HG03045 (cell line): ENCODE data around the gene LCLAT1.
"Not testable (repeated sequence)": the region's sequence is repeated elsewhere in the genome, so short reads cannot be mapped to it uniquely, and the experiment has no call there.

Experiments
- ATAC-seq: cut with Tn5 transposase; IDR thresholded peaks from one replicate; pipeline ENCODE4 v1.9.1; 2021; ENCODE audit warnings: mild to moderate bottlenecking, moderate library complexity; ENCODE audit not compliant: unreplicated experiment

LCLAT1 gene

GRCh38 chr2:30453498-30453897 is 6.5 kb downstream of the LCLAT1 start:
- ATAC-seq = no peak

- ATAC-seq = no peak
Measured at GRCh38 chr2:30454571-30454970, 7.5 kb downstream of the LCLAT1 start.

DNA sequence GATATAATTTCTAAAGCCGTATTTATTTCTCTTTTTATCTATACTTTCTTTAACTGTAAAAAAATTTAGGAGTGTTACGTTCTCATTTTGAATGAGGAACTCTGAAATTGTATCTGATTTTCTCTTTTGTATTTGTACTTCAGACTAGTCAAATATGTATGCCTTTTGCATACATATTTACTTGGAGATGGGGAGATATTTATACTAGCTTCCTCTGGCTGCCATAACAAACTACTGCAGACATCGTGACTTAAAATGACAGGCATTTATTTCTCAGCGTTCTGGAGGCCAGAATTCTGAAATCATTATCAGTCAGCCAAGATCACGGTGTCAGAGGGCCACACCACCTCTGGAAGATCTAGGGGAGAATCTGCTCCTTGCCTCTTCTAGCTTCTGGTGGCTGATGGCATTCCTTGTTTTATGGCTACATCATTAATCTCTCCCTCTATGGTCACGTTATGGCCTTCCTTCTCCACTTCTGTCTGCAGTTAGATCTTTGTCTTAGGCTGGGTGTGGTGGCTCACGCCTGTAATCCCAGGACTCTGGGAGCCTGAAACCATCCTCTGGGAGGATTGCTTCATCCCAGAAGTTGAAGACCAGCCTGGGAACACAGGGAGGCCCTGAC is 8.2 kb downstream of the LCLAT1 start:
- ATAC-seq = no peak

- no peak for ATAC-seq
Measured at GRCh38 chr2:30456106-30456505, 9.1 kb downstream of the LCLAT1 start.

GRCh38 chr2:30456579-30456978 is 9.5 kb downstream of the LCLAT1 start:
- no peak for ATAC-seq

DNA sequence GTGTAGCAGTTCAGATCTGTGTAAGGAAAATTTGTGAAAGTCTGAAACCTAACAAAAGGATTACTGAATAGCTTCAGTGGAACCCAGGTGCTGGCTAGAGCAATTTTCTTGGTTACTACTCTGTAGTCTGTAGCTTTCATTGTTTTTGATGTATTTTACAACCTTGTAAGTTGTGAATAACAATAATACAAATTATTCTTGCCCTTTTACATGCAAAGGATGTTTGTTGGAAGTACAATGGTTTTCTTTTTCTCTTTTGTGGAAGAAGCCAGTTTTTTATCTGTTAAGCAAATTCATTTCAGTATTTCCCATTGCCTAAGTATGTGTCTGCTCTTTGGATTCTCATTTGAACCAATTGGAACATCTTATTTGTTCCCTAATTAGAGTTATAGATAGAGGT is 10.2 kb downstream of the LCLAT1 start:
- no peak for ATAC-seq

GRCh38 chr2:30459140-30459539 is 12.1 kb downstream of the LCLAT1 start:
- no peak for ATAC-seq

DNA sequence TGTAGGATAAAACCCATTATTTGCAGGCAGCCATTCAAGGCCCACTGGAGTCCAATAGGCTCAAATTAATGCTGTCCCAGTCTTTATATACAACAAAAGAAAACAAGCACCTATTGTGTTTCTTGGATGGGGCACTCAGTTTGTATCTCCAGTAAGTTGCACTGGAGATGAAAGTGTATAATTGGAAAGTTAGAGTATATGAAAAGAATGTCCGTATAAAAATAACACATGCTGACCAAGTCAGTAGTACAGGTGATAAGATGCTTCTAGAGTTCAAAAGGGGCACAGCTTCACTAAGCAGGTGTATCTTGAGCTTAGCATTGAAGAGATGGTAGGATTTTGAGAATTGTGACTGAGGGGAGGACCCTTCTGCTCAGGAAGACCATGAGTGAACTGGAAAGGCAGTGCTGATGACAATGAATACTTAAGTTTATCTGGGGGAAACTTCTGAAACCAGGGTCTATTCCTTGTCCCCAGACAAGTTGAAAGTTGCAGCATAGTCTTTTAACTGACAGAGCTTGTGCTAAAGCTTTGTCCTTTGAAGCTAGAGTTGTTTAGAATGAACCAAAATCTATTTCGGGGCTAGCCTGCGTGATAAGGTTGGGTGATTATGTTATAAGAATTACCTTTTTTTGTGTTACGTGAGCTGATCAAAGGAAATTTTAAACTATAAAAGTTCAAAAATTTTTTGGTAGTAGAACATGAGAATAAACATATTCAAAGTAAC is 15.2 kb downstream of the LCLAT1 start:
- no peak for ATAC-seq

DNA sequence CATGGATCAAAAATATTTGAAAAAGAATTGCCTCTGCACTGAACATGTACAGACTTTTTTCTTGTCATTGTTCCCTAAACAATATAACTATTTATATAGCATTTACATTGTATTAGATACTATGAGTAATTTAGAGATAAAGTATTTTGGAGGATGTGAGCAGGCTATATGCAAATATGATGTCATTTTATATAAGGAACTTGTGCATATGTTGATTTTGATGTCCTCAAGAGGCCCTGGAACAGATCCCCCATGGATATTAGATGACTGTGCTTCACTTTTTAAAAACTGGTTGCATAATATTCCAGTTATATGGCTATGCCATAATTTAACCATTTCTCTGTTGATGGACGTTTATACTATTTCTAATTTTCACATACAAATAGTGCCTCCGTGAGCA is 16.5 kb downstream of the LCLAT1 start:
- ATAC-seq = no peak

GRCh38 chr2:30464544-30465170 is 17.6 kb downstream of the LCLAT1 start:
- no peak for ATAC-seq

- ATAC-seq = no peak
Measured at GRCh38 chr2:30465171-30465545, 18.1 kb downstream of the LCLAT1 start.

DNA sequence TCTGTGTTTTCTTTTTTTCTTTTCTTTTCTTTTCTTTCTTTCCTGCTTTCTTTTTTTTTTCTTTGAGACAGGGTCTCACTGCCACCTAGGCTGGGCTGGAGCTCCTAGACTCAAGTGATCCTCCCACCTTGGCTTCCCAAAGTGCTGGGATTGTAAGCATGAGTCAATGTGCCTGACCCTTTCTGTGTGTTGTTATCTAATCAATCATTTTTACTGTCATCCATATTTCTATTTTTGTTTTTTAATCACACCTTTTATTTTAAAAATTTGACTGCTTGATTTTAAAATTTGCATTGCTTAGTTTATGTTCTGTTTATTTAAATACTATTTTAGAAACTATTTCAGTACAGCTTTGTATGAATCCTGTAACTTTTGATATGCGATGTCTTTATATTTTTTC is 19.2 kb downstream of the LCLAT1 start:
- no peak for ATAC-seq

GRCh38 chr2:30467062-30467826 is 20.2 kb downstream of the LCLAT1 start:
- not testable (repeated sequence) for ATAC-seq

GRCh38 chr2:30470426-30470825 is 23.4 kb downstream of the LCLAT1 start:
- ATAC-seq = no peak

DNA sequence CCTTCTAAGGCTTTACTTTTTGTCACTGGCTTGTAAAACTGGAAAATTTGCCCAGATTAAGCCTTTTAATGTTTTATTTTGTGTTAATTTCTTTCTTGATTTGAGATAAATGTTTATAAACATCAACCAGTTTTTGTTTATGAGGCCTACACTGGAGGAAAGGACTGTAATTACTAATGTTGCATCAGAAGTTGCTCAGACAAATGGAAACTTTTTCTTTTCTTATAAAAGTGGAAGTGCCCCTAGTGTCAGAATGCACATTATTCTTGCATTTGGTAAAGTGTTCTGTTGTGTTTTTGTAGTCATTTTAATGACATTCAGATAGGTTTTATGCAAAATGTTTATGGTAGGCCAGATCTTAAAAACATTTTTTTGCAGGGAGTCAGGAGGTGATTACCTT is 25.3 kb downstream of the LCLAT1 start:
- ATAC-seq = no peak

DNA sequence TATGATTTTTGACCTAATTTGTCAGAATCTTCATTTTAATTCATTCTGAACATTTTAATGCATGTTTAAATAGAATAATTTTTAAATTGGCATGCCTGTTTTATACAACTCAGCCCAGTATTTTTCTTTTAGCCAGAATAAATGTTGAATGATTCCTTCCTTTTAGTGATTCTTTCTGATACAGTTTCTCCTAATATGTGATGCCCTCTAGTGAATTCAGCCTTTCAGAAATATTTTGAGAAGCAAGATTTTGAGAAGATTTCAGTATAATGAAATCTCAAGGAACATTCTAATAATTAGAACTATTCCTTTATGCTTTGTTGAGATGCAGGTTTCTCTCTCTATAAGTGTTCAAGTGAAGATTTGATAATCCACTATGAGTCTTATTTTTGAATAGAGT is 28.5 kb downstream of the LCLAT1 start:
- no peak for ATAC-seq

DNA sequence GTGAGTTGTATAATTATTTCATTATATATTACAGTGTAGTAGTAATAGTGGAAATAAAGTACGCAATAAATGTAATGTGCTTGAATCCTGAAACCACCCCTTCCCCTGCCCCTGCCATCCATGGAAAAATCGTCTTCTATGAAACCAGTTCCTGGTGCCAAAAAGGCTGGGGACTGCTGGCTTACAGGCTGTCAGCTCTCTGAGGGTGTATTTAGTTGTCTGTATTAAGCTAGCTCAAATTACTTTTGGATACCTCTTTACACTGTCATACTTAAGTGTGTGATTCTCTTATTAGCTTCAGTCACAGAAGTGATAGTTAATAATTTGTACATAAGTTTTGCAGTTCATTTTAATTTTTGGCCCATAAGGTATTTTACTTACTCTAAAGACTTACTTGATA is 29.6 kb downstream of the LCLAT1 start:
- no peak for ATAC-seq

GRCh38 chr2:30480703-30481322 is 33.8 kb downstream of the LCLAT1 start:
- no peak for ATAC-seq

DNA sequence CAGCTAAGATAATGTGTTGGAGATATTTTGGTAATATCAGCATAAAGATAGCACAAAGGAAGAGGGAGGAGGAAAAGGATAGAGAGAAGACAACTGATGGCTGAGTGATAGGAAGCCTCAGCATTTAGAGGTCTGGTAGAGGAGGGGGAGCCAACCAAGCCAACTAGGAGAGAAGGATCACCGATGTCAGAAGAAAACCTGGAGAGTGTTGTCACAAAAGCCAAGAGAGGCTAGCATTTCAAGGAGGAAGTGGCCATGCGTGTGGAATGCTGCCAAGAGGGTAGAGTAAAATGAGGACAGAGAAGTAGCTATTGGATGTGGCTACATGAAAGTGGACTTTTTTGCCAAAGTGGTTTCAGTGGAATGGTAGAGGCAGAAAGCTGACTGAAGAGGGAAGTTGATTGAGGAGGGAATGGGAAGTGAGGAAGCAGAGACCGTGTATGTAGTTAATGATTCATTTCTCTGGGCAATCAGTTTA is 34.3 kb downstream of the LCLAT1 start:
- no peak for ATAC-seq

DNA sequence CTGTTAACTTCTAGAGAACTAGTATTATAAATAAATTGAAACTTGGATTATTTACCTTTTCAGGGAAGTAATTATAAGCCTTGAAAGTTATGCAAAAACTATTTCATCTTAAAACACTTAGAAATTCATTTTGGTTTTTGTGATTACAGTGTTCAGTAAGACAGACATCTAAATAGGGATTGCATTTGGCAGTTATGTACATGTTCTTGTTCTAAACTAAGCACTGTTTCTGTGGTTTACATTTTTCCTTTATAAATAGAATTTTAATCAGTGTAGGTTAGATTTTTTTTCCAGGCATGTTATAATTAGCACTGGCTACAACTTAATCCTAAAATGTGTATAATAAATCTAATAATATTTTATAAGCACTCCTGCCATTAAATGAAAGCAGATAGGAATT is 35.0 kb downstream of the LCLAT1 start:
- ATAC-seq = no peak

GRCh38 chr2:30484145-30484544 is 37.1 kb downstream of the LCLAT1 start:
- no peak for ATAC-seq
